COLO668 (cell line): Measurements from ENCODE around the gene TMED1.

Source experiments
- DNase-seq: peaks from one replicate; lab custom pipeline; 2025; ENCODE audit not compliant: unreplicated experiment; lab: John Stamatoyannopoulos, UW

TMED1 gene

DNA sequence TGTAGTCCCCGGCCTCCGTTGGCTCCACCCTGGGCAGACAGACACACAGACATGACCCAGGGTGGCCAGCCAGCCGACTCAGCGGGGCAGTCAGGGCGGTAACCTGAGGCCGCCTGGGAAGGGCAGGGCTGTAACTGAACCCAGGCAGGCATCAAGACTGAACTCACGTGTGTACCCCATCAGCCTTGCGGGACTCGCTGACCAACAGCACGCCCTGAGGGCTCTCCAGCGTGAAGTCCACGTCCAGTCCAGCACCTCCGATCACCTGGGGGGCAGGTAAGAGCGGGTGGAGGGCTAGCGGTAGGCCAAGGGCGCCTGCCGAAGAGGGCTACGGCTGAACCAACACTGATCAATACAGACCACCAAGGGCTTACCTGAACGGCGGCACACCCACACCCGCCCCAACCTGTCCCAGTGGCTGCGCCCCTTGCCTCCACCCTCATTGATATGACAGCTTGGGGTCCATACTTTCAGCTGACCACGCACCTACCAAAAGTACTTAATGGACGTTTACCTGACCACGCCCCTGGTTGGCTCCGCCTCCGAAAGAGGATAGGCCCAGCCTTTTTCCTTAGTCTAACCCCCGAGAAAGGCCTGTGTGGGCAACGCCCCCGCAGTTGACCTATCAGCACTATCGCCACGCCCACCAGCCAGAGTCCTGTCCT, 791 bp downstream of the TMED1 start:
- peak; percentile 26 for DNase-seq

DNA sequence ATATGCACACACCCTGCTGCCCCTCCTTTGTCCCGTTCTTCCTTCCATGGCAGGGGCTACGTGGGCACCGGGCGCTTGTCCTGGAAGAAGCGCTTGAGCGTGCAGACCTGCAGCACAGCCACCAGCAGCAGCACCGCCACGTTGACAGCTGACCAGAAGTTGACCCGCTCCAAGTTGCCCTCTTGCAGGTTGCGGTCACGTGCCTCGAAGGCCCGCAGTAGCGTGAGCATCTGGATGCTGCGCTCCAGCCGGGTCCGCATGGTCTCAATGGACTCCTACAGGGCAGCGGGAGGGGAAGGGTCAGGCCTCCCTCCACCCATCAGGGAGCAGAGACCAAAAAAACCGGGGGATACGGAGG, 3.1 kb downstream of the TMED1 start:
- DNase-seq = no peak

DNA sequence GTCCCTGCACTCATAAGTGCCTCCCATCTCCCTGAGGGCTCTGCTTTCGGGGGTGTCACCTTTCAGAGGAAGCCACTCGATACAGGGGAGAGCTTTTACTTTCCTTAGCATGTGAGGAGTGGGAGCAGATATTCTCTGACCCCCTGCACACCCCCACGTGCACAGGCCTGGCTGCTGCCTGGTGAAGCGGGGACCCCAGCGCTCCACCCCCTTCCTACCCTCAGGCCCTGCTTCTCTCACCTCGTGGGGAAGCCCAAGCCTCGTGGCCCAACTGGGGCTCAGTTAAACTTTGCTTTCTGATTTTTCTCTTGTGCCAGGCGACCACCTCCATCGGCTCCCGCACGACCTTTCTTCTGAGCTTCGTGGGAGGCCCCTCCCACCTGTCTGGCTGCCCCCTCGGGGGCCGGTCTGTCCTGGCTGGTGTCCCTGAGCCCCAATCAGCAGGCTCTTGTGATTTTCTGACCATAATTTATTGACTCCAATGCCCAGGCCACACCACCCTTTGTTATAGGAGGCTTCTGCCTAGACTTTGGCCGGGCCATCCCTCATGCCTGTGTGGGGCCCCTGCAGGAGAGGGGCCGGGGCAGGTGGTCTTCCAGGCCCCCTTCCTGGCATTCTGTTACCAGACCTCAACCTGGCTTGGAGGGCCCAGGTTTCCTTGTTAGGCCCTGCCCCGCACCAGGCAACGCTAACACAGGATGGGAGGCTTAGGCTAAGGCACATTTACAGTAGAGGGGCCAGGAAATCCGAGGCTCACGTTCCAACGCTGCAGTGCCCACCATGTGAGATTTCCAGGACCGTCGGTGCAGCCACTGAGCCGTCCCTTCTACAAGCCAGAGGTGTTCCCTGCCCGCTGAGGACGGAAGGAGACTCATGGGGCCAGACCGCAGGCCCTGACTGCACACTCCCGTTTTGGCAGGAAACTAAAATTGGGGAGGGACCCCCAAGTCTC, 3.7 kb downstream of the TMED1 start:
- DNase-seq = no peak

DNA sequence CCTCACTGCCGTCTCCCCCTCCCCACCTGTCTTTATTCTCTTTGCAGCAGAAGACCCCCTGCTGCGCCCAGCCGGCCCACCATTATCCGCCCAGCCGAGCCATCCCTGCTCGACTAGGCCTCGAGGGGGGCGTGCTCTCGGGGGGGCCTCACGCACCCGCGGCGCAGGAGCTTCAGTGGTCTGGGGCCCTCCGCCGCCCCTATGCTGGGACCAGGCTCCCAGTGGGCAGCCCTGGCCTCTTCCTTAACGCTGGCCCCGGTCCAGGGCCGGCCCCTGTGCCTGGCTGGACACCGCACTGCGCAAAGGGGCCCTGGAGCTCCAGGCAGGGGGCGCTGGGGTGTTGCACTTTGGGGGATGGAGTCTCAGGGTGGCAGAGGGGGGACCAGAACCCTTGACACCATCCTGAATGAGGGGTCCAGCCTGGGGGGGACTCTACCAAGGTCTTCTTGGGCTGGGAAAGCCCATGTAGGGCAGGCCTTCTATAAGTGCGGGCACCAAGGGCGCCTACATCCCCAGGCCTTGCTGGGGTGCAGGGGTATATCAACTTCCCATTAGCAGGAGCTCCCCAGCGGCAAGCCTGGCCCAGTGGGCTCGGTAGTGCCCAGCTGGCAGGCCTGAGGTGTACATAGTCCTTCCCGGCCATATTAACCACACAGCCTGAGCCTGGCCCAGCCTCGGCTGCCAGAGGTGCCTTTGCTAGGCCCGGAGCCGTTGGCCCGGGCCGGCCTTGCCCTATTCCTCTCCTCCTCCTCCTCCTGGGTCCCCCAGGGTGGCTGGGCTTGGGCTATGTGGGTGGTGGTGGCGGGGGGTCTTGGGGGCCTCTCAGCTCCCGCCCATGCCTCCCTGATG, 4.9 kb downstream of the TMED1 start:
- DNase-seq = no peak

DNA sequence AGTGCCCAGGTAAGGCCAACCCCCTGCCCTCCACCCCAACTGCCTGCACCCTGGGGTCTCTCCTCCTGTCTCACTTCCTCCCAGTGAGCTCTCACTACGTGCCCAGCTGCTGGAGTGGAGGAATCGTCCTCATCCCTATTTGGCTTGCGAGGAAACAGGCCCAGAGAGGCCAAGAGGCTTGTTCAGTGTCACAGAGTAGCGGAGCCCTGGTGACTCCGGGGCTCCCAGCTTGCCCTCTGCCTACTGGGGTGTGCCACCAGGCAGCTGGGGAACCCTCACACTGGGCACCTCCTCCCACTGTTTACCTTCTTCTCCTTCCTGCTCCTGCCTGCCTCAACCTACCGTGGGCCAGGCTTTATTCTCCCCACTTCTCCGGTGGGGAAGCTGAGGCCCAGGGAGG, 5.6 kb downstream of the TMED1 start:
- no peak for DNase-seq

DNA sequence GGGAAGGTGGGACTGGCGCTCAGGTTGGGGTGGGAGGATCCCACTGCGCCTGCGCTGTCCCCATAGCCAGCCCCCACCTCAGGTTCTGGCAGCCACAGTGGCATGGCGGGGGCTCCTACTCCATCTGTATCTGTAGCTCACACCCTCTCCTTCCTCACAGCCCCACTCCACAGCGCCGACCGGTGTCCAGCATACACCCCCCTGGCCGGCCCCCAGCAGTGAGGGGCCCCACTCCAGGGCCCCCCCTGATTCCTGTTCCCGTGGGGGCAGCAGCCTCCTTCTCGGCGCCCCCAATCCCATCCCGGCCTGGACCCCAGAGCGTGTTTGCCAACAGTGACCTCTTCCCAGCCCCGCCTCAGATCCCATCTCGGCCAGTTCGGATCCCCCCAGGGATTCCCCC, 6.0 kb downstream of the TMED1 start:
- no peak for DNase-seq

DNA sequence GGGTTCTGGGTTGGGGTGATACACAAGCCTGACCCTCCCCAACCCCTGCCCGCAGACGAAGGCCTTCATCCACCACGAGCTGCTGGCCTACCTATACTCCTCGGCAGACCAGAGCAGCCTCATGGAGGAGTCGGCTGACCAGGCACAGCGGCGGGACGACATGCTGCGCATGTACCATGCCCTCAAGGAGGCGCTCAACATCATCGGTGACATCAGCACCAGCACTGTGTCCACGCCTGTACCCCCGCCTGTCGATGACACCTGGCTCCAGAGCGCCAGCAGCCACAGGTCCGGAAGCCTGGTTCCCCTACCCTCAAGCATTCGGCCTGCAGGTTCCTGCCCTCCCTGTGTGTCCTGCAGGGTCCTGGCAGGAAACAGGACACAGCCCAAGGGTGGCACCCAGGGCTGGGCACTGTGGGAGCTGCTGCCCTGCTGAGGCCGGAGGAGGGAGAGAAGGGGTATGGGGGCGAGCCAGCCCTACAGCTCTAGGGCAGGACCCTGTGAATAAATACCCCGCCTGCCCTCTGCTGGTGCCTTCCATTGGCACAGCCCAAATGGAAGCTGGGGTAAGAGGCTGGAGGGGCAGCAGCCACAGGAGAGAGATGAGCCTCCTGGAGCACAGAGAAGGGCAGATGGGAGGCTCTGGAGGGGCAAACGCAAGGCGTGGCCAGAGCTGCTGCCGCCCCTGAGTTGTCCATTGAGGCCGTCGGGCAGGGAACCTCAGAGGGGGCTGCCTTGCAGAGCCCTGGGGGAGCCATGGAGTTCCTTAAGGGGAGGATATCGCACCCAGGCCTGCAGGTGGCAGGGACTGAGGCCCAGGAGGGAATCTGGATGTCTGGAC, 6.8 kb downstream of the TMED1 start:
- DNase-seq = no peak

DNA sequence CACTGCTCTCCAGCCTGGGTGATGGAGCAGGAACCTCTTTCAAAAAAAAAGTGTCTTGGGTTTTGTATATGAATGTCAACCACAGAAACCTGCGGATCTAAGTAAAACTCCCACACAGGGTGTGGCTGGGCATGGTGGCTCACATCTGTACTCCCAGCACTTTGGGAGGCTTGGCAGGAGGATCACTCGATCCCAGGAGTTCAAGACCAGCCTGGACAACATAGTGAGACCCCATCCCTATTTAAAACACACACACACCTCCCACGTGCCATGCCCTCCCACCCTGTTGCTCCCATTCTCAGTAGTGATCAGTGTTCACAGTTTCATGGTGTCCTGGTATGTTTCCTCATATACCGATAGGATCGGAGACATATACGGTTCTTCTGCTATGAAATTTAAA, 9.2 kb downstream of the TMED1 start:
- DNase-seq = no peak

DNA sequence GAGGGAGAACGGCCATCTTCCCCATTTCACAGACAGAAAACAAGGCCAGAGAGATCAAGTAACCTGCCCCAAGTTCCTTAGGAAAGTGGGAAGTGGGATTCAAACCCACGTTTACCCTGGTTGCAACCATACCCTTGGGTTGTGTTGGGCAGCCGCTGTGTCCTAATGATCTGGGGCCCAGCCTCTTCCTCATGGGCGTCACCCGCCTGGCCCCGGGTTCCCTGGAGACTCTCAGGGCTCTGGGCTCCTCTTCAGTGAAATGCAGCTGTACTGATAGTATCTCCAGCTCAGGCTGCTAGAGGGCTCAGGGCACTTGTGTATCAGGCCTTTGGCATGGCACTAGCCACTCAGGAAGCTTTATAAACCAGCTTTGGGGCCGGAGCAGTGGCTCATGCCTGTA, 9.8 kb downstream of the TMED1 start:
- no peak for DNase-seq

DNA sequence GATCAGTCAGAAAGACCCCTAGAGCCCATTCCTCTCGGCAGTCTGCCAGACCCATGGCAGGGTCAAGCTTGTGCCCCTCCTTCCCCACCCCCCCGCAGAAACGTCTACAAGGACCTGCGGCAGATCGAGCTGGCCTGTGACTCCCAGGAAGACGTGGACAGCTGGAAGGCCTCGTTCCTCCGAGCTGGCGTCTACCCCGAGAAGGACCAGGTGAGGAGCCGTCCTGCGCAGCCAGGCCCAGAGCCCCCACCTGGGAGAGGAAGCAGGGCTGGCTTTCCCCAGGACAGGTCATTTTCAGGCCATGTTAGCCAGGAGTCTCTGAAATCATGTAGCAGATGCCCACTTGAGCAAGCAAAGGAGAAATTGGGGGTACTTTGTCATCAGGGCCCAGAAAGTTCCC, 12.3 kb downstream of the TMED1 start:
- no peak for DNase-seq

DNA sequence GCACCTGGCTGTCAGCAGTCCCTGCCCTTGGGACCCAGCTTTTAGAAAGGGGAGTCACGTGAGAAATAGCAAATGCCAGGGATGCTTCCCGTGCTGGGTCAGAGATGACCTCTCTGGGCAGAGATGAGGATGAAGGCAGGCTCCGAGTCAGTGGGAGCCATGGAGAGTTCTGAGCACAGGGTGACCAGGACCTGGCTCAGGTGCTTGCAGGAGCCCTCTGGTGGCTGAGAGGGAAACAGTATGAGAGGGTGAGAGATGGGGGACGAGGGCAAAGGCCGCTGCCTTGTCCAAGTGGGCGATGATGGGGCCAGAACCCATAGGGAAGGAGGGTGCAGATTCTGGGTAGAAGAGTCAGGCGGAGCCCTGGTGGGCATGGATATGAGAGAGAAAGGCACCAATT, 15.8 kb downstream of the TMED1 start:
- no peak for DNase-seq

DNA sequence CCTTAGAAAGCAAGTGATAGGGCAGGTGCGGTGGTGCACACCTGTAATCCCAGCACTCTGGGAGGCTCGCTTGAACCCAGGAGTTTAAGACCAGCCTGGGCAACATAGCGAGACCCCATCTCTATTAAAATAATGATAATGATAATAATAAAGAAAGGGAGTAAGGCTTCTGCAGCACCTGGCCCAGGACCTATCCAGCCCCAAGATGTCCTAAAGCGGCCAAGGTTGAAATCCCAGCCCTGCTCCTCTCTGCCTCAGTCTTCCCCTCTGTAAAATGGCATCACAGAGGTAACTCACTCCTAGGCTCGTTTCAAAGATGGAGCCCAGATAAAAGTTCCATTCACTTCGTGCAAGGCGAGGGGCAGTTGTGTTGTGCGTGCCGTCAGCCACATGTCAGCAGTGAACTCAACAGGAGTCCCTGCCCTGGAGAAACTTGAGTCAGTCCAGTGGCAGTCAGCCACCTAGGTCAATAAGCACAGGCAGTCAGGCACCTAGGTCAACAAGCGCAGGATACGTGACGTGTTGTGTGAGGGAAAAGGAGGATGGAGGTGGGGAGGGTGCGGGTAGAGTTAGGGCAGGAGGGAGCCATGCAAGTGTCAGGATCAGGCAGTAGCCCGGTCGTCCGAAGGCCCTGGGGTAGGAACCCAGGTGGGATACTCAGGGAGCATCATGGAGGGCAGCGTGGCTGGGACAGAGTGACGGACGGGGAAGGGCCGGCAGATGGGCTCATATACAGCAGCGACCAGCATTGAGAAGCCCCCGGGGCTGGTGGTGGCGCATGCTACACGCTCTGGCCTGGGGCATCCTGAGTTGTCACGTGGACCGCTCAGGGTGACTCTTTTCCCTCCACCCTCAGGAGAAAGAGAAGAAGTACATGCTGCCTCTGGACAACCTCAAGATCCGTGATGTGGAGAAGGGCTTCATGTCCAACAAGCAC, 16.6 kb downstream of the TMED1 start:
- DNase-seq = no peak

DNA sequence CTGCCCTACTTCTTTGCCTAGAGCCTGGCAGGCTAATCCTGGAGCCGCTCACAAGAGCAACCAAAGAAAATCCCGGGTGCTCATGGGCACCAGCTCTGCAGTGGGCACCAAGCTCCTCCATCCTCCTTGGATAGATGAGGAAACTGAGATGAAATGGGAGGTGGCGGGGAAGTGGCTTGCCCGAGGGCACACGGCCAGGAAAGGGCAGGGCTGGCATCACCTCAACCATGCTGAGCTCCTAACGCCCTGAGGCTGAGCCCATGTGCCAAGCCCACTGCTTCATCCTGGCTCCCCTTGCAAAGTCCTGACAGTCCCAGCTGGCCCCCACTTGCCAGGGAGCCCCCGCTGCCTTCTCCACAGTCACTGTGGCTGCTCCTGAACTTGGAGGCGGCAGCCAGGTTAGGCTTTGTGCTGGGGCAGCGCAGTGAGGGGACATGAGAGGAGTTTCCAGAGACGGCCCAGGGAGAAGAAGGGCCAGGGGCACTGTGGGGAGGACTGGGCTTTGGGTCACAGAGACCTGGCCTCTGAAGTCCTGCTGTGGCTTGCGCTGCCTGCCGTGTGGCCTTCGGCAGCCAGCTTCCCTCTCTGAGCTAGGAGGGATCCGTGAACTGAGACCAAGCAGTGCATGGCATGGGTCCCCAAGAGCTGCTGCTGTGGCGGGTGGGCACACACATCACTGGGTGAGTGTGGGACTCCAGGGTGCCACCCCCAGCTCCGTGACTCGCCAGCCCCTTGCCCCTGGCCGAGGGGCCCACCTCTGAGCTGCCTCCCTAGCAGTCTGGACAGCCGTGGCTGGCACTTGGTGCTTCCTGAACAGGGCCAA, 17.5 kb downstream of the TMED1 start:
- DNase-seq = no peak

DNA sequence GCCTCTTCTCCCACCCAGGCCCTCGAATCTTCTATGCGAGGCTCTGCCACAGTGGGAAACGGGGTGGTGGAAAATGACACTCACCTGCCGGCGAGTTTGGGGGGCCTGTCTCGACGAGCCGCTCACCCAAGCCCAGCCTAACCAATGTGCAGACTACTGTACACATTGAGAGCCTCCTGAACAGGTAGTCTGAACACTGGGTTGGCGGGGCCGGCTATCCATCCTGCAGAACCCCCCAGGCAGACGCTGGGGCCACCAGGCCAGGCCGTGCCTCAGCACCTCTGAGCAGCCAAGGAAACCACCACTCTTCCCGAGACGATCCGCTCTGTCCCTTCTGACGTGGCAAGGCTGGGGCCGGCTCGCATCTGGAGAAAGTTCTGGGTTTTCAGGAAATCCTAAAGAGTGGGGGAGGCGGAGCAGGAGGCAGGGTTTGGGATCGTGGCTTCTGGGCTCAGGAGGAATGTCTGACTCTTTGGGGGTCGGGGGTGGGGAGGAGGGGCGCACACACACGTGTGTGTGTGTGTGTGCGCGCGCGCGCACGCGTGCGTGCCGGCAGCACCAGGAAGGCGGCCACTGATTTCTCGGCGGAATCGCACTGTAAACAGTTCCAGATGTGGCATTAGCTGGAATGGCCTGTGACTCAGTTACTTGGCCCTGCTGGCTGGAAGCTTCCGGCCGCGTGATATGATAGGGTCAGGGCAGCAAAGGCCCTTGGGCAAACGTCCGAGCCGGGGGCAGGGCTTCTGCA, 18.5 kb downstream of the TMED1 start:
- no peak for DNase-seq

DNA sequence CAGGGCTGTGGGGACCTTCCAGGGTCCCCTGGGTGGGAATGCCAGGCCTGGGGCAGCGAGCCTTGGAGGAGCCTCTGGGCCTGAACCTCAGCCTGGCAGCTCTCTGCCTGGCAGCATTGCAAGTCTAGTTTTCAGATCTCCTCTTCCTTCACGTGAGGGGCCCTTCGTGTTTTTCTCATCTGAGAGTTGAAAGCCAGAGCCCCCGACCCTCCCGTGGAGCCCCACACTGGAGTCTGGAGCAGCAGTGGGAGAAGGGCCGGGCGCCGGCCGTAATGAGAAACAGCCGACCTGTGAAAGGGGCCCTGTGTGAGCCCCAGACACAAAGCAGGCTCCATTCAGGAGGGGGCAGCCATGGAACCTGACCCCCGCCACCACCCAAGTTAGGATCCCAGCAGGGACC, 19.3 kb downstream of the TMED1 start:
- DNase-seq = no peak

DNA sequence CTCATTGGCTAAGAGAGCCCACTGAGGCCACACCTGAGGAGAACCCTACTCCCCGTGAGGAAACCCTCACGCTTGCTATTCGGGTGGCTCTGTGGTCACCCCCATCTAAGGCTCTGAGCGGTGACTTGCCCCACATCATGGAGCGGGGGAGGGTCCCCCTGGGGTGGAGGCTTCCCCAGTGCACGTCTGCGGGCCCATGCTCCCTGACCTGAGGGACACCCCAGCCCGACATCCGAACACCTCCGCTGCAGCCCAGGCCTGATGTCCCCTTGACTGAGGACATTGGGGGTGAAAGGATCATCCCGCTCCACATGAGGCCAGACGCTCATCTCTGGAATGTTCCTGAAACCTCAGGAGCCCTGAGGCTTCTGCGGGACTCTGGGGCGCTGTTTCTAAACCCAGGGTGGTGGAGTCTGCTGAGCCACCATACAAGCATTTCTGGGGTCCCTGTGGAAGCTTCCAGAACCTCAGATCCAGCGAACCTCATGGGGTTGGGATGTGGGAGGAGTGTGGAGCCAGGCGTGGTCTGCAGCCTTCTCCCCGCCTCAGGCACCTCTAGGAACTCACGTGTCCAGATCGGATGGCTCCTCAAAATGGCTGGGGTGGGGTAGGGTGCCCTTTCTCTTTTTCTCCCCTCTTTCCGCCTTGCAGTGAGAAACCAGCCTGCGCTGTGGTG, 19.9 kb downstream of the TMED1 start:
- DNase-seq = no peak

DNA sequence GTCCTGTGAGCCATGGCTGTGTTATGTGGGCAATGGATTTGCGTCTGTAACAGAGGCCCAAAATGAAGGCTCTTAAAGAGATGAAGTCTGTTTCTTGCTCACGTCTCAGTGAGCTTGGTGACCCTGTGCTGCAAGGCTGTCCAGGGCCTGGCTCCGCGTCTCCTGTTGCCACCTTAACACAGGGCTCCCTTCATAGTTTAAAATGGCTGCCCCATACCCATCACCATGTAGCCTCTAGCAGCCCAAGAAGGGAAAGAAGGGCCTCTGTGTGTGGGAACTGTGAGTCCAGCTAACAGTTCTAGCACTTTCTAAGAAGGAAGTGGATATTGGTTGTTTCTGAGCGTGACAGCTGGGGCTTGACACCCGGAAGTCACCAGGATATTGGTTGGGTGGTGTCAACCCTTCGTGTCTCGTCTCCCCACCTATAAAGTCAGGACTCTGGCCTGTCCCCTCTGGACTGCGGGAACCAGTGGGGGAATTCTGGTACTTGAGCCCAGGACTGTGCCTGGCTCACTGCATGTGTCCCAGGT, 20.9 kb downstream of the TMED1 start:
- DNase-seq = no peak
